ENCODE data around the gene ACOD1. TPM values are rescaled to one million over a fixed set of nuclear protein-coding genes. Genes with fewer than 3 reads are reported as not detected.

Gene ACOD1
- polyA plus RNA-seq, 3 donors from 2014 or later, result not detected

Other genes starting within 250 kb of the ACOD1 start
- gene KCTD12, start 62.1 kb upstream of the ACOD1 start, polyA plus RNA-seq, result 1 to 10 TPM in 1 of 3 donors, under 1 TPM in 2; 0.31 to 1.1 (median 0.47) TPM
- 1 to 10 TPM; 3.2 to 7.4 (median 7.0) TPM for gene CLN5, start 43.6 kb downstream of the ACOD1 start, polyA plus RNA-seq
- gene FBXL3, start 78.6 kb downstream of the ACOD1 start, polyA plus RNA-seq, result 10 to 100 TPM; 22.2 to 39.4 (median 28.3) TPM